ENCODE measurements around the gene RAD50.
"Not testable (repeated sequence)": the region's sequence is repeated elsewhere in the genome, so short reads cannot be mapped to it uniquely, and the experiment has no call there.

RAD50 gene

GRCh38 chr5:132688536-132689339 lies 132.0 kb downstream of the RAD50 start:
- H3K4me3 ChIP-seq (ENCODE audit: low read length): no peak overlapping the region
- H3K36me3 ChIP-seq (ENCODE audit: control insufficient read depth, insufficient read depth, low read length): no peaks in the 10 kb centered on the region
- no peaks in the 10 kb centered on the region for H3K27me3 ChIP-seq (ENCODE audit: control insufficient read depth, insufficient read depth, low read length)
- no peaks in the 10 kb centered on the region for H3K9me3 ChIP-seq (ENCODE audit: control insufficient read depth, low read length)
- H3K9ac ChIP-seq (ENCODE audit: low read length): no peak overlapping the region
- H3K4me1 ChIP-seq (ENCODE audit: control insufficient read depth, insufficient read depth, low read length): no peaks in the 10 kb centered on the region

GRCh38 chr5:132689513-132689912 lies 132.7 kb downstream of the RAD50 start:
- Histone ChIP-seq H3K4me1 (ENCODE audit: control insufficient read depth, insufficient read depth, low read length) (no peaks in the 10 kb centered on the region), H3K36me3 (ENCODE audit: control insufficient read depth, insufficient read depth, low read length) (no peaks in the 10 kb centered on the region), H3K9ac (ENCODE audit: low read length) (no peak overlapping the region), H3K9me3 (ENCODE audit: control insufficient read depth, low read length) (no peaks in the 10 kb centered on the region), H3K27me3 (ENCODE audit: control insufficient read depth, insufficient read depth, low read length) (no peaks in the 10 kb centered on the region), H3K4me3 (ENCODE audit: low read length) (no peak overlapping the region)

- no peak overlapping the region for H3K4me3 ChIP-seq (ENCODE audit: low read length)
- H3K4me1 ChIP-seq (ENCODE audit: control insufficient read depth, insufficient read depth, low read length): no peaks in the 10 kb centered on the region
- no peaks in the 10 kb centered on the region for H3K27me3 ChIP-seq (ENCODE audit: control insufficient read depth, insufficient read depth, low read length)
- H3K9me3 ChIP-seq (ENCODE audit: control insufficient read depth, low read length): no peaks in the 10 kb centered on the region
- H3K36me3 ChIP-seq (ENCODE audit: control insufficient read depth, insufficient read depth, low read length): no peaks in the 10 kb centered on the region
- no peak overlapping the region for H3K9ac ChIP-seq (ENCODE audit: low read length)
These were observed 133.4 kb downstream of the RAD50 start for GRCh38 chr5:132690156-132690555.

GRCh38 chr5:132691755-132692631 lies 135.2 kb downstream of the RAD50 start:
- H3K9ac ChIP-seq (ENCODE audit: low read length); H3K4me3 ChIP-seq (ENCODE audit: low read length); H3K4me1 ChIP-seq (ENCODE audit: control insufficient read depth, insufficient read depth, low read length); H3K36me3 ChIP-seq (ENCODE audit: control insufficient read depth, insufficient read depth, low read length); H3K9me3 ChIP-seq (ENCODE audit: control insufficient read depth, low read length); H3K27me3 ChIP-seq (ENCODE audit: control insufficient read depth, insufficient read depth, low read length): not testable (repeated sequence)

GRCh38 chr5:132692632-132692967 lies 135.8 kb downstream of the RAD50 start:
- no peaks in the 10 kb centered on the region for H3K9me3 ChIP-seq (ENCODE audit: control insufficient read depth, low read length)

More at GRCh38 chr5:132692632-132692967, 135.8 kb downstream of the RAD50 start:
- H3K9ac ChIP-seq (ENCODE audit: low read length): no peak overlapping the region
- H3K27me3 ChIP-seq (ENCODE audit: control insufficient read depth, insufficient read depth, low read length): no peaks in the 10 kb centered on the region
- no peaks in the 10 kb centered on the region for H3K4me1 ChIP-seq (ENCODE audit: control insufficient read depth, insufficient read depth, low read length)
- no peak overlapping the region for H3K4me3 ChIP-seq (ENCODE audit: low read length)
- no peaks in the 10 kb centered on the region for H3K36me3 ChIP-seq (ENCODE audit: control insufficient read depth, insufficient read depth, low read length)
